Prostate gland (tissue), 2 donors: Measurements from ENCODE around the gene PPP4R2. TPM values are rescaled to one million over a fixed set of nuclear protein-coding genes. Genes with fewer than 3 reads are reported as not detected.

Source experiments
- DNase-seq: peaks from one replicate; pipeline ENCODE4 v3.0.0-alpha.2; 2019; ENCODE audit warnings: low spot score
- H3K27ac ChIP-seq, 2 donors: fragments of 200-600 bp; sonication (generic); 2 replicates each; pipeline ENCODE4 v1.5.1; 2017 to 2019
- H3K27me3 ChIP-seq: fragments of 200-600 bp; sonication (generic); replicated peaks from 2 replicates; pipeline ENCODE4 v1.5.1; 2019; ENCODE audit not compliant: insufficient read depth
- H3K36me3 ChIP-seq, 2 donors: fragments of 200-600 bp; sonication (generic); 1 replicate in 1 of 2; 2 replicates in 1 of 2; pipeline versions ENCODE4 v1.5.1 to v1.8.1; 2017 to 2019
- H3K4me1 ChIP-seq: fragments of 200-600 bp; sonication (generic); replicated peaks from 2 replicates; pipeline ENCODE4 v1.5.1; 2019
- H3K4me3 ChIP-seq, 2 donors: fragments of 200-600 bp; sonication (generic); 2 replicates each; pipeline ENCODE4 v1.5.1; 2017 to 2019
- H3K9me3 ChIP-seq: fragments of 200-600 bp; sonication (generic); 2 replicates; pipeline ENCODE4 v1.5.1; 2017
- POLR2A ChIP-seq: fragments of 450-650 bp; IDR thresholded peaks from one replicate; pipeline ENCODE4 v1.6.1; 2016; ENCODE audit warnings: antibody characterized with exemption, mild to moderate bottlenecking
- POLR2AphosphoS5 ChIP-seq: sonication (generic); formaldehyde crosslinking; IDR thresholded peaks from one replicate; pipeline ENCODE4 v1.6.1; 2017; ENCODE audit warnings: antibody characterized with exemption
- WGBS: methylation state at CpG from one replicate; pipeline ENCODE4 v1.1.5; 2018; 5-methylcytosine and 5-hydroxymethylcytosine counted together
- intact Hi-C: fragments of 100-400 bp; cut with DNase I; formaldehyde crosslinking; loops from one replicate; pipeline ENCODE4 v1.14.2; 2022
- total RNA-seq, 2 donors: library from RNA; depleted of rRNA; stranded (reverse); fragments of >200 nt; gene quantifications; one replicate each; pipeline ENCODE4 v1.1.0, GENCODE V29; 2016
- TF ChIP-seq, protein P1 (sequence below), 4 experiments: fragments of 200-600 bp in 2 of 4; fragments of 450-650 bp in 2 of 4; sonication (generic) in 2 of 4; IDR thresholded peaks; 1 replicate in 3 of 4; 2 replicates in 1 of 4; pipeline ENCODE4 v1.5.1; 2016 to 2019; ENCODE audit warnings: antibody characterized with exemption in 4 of 4, mild to moderate bottlenecking in 2 of 4, moderate library complexity in 2 of 4

PPP4R2 gene
- total RNA-seq, 2 donors from 2014 or later = 29.6 to 41.8 TPM

DNA sequence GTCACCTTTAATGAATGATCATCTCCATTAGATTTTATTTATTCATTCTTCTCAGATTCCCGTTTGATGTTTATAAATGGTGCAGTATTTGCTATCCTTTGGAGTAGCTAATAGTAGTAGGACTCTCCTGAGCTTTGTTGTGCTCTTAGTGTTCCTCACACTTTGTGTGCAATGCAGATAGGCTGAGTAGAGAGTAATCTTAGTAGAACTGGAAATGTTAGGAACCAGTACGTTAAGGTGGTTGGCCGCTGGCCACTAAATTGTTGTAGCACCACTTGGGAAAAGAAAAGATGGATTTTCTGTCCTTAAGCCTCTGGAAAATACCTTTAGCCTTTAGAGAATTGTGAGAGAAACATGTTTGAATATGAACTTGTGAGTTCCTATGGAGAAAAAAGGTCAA lies 44.9 kb downstream of the PPP4R2 start:
- no peak for DNase-seq
- no peak overlapping the region for H3K4me3 ChIP-seq
- intact Hi-C loops = no loop called here
- no peak overlapping the region for H3K27ac ChIP-seq
- TF ChIP-seq POLR2A = no peak
- no peak for TF ChIP-seq POLR2AphosphoS5
- H3K9me3 ChIP-seq = no peaks in the 10 kb centered on the region
- WGBS = 21% methylated on average over 3 of the region's 3 CpGs
- H3K36me3 ChIP-seq = no peaks in the 10 kb centered on the region
- H3K4me1 ChIP-seq = no peaks in the 10 kb centered on the region
- no peaks in the 10 kb centered on the region for H3K27me3 ChIP-seq

DNA sequence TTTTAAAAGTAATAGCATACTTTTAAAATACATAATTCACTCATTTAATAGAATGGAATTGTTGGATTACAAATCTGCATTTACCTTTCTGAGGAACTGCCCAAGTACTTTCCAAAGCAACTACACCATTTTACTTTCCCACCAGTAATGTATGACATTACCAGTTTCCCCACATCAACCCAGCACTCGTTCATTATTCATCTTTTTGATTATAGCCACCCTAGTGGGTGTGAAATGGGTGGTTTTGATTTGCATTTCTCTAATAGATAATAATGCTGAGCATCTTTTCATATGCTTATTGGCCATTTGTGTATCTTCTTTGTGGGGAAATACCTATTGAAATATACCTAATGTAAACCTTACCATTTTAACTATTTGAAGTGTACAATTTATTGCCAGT lies 46.8 kb downstream of the PPP4R2 start:
- TF ChIP-seq POLR2A (no peak), POLR2AphosphoS5 (no peak)
- TF ChIP-seq, protein P1, sequence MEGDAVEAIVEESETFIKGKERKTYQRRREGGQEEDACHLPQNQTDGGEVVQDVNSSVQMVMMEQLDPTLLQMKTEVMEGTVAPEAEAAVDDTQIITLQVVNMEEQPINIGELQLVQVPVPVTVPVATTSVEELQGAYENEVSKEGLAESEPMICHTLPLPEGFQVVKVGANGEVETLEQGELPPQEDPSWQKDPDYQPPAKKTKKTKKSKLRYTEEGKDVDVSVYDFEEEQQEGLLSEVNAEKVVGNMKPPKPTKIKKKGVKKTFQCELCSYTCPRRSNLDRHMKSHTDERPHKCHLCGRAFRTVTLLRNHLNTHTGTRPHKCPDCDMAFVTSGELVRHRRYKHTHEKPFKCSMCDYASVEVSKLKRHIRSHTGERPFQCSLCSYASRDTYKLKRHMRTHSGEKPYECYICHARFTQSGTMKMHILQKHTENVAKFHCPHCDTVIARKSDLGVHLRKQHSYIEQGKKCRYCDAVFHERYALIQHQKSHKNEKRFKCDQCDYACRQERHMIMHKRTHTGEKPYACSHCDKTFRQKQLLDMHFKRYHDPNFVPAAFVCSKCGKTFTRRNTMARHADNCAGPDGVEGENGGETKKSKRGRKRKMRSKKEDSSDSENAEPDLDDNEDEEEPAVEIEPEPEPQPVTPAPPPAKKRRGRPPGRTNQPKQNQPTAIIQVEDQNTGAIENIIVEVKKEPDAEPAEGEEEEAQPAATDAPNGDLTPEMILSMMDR (IDR thresholded peaks at IDR 0.05) = no peak
- Histone ChIP-seq H3K9me3 (no peaks in the 10 kb centered on the region), H3K27ac (no peak overlapping the region), H3K4me1 (no peaks in the 10 kb centered on the region), H3K36me3 (no peaks in the 10 kb centered on the region), H3K27me3 (no peaks in the 10 kb centered on the region), H3K4me3 (no peak overlapping the region)
- DNase-seq = no peak
- WGBS = 80% methylated on average over 1 of the region's 1 CpG
- intact Hi-C loops = no loop called here

DNA sequence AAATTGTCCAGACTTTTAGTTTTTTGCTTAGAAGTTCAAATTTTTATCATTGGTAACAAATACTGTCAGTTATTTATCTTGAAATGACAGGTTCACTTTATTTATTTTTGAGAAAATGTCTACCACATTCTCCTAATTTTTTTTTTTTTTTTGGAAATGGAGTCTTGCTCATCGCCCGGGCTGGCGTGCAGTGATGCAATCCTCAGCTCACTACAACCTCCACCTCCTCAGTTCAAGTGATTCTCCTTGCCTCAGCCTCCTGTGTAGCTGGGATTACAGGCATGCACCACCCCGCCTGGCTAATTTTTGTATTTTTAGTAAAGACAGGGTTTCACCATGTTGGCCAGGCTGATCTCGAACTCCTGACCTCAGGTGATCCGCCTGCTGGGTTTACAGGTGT lies 48.8 kb downstream of the PPP4R2 start:
- TF ChIP-seq, protein P1 (IDR thresholded peaks at IDR 0.05) = no peak
- no peak for TF ChIP-seq POLR2AphosphoS5
- TF ChIP-seq POLR2A = no peak
- no peak for DNase-seq
- intact Hi-C loops = no loop called here
- H3K27me3 ChIP-seq = no peaks in the 10 kb centered on the region
- H3K36me3 ChIP-seq = no peaks in the 10 kb centered on the region
- no peaks in the 10 kb centered on the region for H3K9me3 ChIP-seq
- 89% methylated on average over 6 of the region's 6 CpGs for WGBS
- no peaks in the 10 kb centered on the region for H3K4me1 ChIP-seq
- no peak overlapping the region for H3K4me3 ChIP-seq
- H3K27ac ChIP-seq = no peak overlapping the region

DNA sequence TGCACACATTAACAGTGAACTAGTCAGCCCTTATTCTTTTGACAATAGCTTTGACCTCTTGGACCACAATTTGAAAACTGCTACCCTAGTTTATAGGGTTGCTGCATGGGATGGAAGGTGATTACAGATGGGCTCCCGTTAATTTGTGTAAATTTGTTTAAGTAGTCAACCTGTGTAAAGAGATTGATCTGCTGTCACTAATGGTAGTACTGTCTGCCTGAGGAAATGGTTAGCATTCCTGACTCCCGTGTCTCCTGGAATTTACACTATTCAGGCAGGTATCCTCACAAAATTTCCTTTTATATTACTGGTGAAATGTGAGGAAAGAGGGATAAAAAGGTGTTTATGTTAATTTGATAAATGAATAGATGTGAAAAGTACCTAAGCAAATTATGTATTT lies 49.6 kb downstream of the PPP4R2 start:
- TF ChIP-seq POLR2A = no peak
- TF ChIP-seq POLR2AphosphoS5 = no peak
- TF ChIP-seq, protein P1 (IDR thresholded peaks at IDR 0.05) = no peak
- 33% methylated on average over 2 of the region's 2 CpGs for WGBS

DNA sequence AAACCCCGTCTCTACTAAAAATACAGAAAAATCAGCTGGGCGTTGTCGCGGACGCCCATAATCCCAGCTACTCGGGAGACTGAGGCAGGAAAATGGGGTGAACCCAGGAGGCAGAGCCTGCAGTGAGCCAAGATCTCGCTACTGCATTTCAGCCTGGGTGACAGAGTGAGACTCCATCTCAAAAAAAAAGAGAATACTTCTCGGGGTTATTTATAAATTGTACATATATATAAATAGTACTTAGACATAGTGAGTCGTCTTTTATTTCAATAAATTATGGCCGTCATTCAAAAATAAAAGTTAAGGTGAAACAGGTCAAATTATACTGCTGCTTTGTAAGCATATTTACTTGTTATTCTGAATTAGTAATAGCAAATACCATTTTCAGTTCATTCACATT lies 52.7 kb downstream of the PPP4R2 start:
- 90% methylated on average over 10 of the region's 10 CpGs for WGBS
- Histone ChIP-seq H3K36me3 (no peaks in the 10 kb centered on the region), H3K4me1 (no peaks in the 10 kb centered on the region), H3K9me3 (no peaks in the 10 kb centered on the region), H3K27me3 (no peaks in the 10 kb centered on the region), H3K27ac (no peak overlapping the region), H3K4me3 (no peak overlapping the region)
- DNase-seq = no peak
- intact Hi-C loops = no loop called here
- TF ChIP-seq, protein P1 (IDR thresholded peaks at IDR 0.05) = no peak
- TF ChIP-seq POLR2AphosphoS5 = no peak

More for the DNA sequence above, 49.6 kb downstream of the PPP4R2 start:
- Histone ChIP-seq H3K36me3 (no peaks in the 10 kb centered on the region), H3K27me3 (no peaks in the 10 kb centered on the region), H3K4me3 (no peak overlapping the region), H3K4me1 (no peaks in the 10 kb centered on the region), H3K9me3 (no peaks in the 10 kb centered on the region), H3K27ac (no peak overlapping the region)
- intact Hi-C loops = no loop called here
- DNase-seq = no peak
